ENCODE measurements around the gene C11orf52.

GRCh38 chr11:111909378-111909777, 9.3 kb upstream of the C11orf52 start:
- no peak for TF ChIP-seq EZH2 (IDR thresholded peaks at IDR 0.05; ENCODE audit: low read length, unreplicated experiment)
- TF ChIP-seq, protein P1, sequence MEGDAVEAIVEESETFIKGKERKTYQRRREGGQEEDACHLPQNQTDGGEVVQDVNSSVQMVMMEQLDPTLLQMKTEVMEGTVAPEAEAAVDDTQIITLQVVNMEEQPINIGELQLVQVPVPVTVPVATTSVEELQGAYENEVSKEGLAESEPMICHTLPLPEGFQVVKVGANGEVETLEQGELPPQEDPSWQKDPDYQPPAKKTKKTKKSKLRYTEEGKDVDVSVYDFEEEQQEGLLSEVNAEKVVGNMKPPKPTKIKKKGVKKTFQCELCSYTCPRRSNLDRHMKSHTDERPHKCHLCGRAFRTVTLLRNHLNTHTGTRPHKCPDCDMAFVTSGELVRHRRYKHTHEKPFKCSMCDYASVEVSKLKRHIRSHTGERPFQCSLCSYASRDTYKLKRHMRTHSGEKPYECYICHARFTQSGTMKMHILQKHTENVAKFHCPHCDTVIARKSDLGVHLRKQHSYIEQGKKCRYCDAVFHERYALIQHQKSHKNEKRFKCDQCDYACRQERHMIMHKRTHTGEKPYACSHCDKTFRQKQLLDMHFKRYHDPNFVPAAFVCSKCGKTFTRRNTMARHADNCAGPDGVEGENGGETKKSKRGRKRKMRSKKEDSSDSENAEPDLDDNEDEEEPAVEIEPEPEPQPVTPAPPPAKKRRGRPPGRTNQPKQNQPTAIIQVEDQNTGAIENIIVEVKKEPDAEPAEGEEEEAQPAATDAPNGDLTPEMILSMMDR (conservative IDR thresholded peaks at IDR 0.05; ENCODE audit: low read depth, low read length): no peak

Measured in PC-3 (cell line).